GM10847 (cell line): ENCODE data around the gene FMO2.

Experiments used
- POLR2A ChIP-seq: IDR thresholded peaks from 2 replicates; pipeline ENCODE4 v1.6.1; 2011; ENCODE audit not compliant: insufficient read length; ENCODE audit errors: extremely low read depth

Gene FMO2

DNA sequence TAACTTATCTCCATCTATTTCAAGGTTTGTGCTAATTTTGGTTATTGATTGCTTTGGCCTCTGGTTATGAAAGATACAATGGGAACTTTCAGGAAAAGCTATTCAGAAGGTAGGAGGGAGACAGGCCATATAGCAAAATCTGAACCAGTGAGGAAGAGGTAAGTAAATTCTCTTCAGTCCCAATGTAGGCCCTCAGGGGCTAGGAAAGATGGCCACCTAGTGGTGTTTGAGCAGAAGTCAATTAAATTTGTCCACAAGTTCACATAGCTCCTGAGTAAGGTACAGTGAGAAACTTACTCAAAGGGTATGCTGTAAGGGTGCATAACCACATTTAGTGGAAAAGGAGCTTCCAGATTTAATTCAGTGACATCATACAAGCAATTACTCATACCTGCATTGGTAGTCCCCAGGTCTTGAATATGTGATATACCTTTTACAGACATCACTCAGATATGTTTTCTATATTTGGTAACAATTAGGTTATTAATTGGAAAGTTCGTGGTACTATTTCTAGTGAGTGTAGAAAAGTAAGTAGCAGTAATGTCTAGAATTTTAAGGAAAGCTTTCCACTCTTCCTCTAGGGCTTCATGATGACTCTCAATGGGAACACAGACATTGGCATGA, 41.8 kb downstream of the FMO2 start:
- no peak for TF ChIP-seq POLR2A

DNA sequence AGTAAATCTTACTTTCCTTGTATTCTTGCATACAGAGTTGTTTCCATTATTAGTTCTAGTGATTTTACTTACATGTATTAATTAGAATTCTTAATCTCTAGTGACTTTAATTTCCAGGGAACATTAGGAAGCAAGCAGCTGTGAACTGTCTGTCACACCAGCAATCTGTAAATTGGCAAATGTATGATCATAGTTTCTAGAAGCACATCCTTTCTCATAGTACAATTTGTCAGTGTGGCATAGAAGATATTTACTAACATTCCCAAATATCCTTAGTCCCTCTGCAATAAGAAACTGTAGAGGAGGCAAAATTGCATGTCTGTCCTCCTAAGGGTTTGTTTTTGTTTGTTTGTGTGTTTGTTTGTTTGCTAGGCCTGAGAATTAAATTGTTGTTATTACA, 46.2 kb downstream of the FMO2 start:
- no peak for TF ChIP-seq POLR2A

DNA sequence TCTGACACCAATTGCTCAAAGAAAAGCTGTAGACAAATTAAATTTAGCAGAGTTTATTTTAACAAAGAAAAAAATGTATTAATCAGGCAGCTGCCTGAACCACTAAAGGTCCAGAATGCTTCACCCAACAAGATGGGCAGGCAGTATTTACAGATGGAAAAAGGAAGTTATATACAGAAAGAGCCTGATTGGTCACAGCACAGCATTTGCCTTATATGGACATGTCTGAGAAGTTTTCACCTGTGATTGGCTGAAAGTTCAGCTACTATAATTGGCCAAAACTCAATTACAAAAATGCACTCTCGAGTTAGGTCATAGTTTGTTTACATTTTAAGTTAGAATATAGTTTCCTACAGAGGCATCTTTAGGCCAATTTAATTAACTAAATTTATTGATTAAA, 48.1 kb downstream of the FMO2 start:
- no peak for TF ChIP-seq POLR2A

DNA sequence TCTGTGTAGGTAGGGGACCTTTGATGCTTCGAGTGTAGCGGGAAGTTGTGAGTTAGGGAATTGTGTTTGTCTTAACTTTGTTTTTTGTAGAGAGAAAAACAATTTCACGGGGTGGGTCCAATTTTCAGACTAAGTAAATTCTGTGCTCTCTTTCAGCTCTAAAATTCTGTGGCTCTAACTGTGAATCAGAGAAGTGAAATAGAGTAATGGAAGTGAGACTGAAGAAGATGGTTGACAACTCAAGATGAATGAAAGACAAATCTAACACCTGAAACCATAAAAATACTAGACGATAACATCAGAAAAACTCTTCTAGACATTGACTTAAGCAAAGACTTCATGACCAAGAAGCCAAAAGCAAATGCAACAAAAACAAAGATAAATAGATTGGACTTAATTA, 58.8 kb downstream of the FMO2 start:
- TF ChIP-seq POLR2A = no peak

DNA sequence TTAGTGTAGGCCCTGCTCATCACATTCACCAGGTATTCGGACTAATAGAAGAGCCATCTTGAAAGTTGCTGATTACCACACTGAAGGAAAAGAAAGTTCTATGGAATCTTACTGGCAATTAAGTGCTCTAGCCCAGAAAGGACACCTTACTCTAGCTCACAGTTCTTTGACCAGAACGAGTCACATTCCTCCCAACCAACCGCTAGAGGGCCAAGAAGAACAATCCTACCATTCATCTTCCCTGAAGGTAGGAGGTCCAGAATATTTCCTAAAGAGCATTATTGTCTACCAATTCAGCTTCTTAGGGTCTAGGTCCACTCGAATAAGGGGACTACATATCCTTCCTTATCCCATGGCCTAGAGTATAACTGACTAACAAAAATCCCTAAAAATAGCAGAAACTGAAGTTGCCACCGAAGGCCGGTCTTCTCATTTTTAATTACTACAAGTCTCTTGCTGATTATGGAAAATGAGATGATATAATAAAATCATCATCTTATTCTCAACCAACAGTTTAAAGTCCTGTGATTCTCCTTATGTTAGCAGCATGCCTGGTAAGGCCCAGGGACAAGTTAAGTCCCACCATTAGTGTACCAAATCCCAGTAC, 60.5 kb downstream of the FMO2 start:
- no peak for TF ChIP-seq POLR2A

DNA sequence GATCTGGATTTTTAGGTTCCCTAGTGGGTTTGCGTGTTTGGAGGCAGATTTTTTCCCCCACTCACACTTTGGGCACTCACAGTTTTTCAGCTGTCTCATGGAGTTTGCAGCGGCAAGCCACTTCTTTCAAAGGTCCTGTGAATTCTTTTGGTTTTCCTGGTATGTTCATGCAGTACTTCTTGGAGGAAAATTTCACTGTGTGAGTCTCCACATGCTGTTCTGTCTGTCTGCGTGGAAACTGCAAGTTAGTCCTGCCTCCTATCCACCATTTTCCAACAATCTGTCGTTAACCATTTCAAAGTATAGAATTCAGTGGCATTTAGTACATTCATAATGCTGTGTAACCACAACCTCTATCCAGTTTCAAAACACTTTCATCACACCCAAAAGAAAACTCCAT, 62.4 kb downstream of the FMO2 start:
- TF ChIP-seq POLR2A = no peak

DNA sequence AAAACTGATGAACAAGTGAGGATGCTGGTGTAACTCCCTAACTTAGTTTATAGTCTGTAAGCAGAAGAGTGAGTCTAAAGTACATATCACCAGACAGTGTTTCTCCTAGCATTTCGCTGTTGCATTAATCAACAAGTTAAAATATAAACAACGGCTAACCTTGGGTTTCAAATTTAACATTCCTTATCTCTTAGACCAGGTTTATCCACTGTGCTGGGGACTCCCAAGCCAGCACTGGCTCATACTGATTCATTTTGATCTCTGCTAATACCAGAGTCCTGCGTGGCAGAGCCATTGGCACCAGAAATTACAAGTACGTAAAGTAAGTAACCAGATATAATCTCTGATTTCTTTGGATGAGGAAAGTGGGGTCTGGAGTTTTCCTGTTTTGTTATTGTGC, 63.2 kb downstream of the FMO2 start, which contains the start of gene FMO1:
FMO1 (plus strand) TSS at position 193 of the 400 bp plus-strand sequence. CDS start 9,594 bp downstream, outside the sequence.
- TF ChIP-seq POLR2A = no peak

DNA sequence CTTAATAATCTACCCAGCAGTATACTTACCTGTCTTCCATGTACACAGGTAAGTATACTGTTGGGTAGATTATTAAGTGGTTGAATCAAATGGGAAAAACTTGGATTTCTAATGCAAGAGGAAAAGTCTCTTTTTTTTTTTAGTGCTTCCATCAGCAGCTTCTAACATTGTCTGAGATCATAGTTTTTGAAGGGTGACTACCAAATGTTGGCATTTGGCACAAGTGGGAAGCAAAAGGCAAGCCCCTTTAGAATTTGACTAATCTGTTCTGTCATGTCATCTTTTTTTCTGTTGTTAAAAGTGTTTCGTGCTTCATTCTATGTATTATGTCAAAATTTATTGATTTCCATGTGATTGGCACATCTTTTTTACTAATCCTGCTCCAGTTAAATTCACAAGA, 63.7 kb downstream of the FMO2 start:
- no peak for TF ChIP-seq POLR2A

DNA sequence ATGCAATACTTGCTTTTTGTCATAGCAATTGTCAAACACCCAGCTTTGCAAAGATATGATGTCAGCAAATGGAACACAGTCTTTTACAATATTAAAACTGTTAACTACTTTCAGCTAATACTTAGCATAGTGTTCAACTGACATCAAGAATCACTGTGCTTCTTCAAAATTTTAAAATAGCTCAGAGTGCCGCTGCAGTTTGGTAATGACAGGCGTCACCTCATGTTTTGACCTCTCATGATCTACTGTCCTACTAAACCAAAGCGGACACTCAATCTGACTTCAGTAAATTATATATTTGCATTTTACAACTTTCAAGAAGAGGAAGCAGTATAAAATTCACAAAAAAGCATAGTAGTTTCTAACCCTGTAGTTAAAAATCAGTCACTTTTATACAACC, 65.2 kb downstream of the FMO2 start:
- no peak for TF ChIP-seq POLR2A

DNA sequence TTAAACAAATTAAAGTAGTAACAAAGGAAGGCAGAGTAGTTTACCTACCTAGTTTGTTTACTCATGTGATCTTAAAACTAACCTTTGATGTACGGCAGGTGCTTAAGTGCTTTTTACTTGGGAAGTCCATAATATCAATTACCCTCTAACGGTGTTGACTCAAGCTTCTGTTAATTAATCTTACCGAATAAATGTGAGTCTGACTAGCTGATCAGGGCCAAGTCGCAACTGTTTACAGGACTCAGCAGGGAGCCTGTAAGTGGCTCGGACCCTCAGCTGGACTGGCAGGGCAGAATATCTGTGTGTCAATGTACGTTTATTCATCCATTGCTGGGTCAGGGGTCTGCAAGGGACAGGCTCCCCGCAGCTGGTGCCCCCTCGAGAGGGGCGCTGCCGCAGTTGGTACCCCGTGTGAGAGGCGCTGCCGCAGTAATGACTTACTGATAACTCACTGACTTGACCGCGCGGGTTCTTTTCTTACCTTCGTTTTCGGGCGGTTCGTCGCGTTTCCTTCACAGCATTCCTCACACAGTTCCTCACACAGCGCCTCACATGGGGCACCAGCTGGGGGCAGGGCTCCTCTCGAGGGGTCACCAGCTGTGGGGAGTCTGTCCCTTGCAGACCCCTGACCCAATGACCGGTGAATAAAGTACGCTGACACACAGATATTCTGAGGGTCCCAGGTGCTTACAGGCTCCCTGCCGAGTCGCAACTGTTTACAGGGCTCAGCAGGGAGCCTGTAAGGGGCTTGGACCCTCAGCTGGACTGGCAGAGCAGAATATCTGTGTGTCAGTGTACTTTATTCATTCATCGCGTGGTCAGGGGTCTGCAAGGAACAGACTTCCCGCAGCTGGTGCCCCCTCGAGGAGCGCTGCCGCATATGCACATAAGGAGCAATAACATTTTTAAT, 66.2 kb downstream of the FMO2 start:
- TF ChIP-seq POLR2A = no peak

DNA sequence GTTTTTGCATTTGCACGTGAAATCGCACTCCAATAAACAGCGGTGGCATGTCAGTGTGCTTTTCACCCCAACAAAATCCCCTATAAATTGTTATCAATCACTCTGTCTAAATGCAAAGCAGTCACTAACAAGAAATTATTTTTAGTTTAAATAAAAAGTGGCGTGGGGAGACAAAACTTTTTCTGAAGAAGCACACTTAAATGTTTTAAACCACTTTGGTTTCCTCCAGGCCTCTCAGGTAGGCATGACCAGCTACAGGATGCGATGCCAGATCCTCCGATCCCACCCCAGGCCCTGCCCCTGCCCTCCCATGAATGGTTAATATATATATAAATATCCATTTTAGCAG, 66.8 kb downstream of the FMO2 start:
- TF ChIP-seq POLR2A = no peak

DNA sequence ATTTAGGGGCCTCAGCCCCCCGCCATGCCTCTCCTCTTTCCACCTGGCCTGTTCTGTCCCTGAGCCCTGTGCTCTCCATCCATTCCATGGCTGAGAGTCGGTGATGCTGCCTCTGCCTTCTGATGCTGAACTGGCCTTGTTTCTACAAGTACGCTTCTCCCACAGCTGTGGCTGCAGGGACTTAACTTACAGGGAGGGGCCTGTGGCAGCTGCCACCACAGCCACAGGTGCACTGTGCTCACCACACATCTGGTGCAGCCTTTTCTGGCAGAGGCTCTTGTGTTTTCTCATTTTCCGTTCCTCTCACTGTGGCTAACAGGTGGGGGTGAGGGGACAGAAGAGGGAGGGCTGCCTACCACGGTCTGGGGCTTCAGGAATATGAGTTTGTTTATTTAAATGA, 67.4 kb downstream of the FMO2 start:
- TF ChIP-seq POLR2A = no peak

DNA sequence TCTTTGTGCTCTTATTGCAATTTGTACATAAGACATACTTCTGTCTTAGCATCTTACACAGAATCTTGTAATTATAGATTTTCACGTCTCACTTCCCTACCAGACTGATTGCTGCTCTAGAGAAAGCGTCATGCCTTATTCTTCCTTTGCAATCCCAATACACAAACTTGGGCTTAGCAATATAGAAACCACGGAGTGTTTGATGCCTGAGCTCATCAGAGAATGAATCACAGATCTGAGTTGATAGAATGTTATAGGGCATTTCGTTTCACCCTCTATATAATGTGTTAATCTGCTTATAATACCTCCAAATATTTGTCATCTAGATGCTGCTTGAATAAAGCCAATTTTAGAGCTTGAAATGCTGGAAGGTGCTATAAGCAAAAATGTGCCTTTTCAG, 69.8 kb downstream of the FMO2 start:
- TF ChIP-seq POLR2A = no peak

DNA sequence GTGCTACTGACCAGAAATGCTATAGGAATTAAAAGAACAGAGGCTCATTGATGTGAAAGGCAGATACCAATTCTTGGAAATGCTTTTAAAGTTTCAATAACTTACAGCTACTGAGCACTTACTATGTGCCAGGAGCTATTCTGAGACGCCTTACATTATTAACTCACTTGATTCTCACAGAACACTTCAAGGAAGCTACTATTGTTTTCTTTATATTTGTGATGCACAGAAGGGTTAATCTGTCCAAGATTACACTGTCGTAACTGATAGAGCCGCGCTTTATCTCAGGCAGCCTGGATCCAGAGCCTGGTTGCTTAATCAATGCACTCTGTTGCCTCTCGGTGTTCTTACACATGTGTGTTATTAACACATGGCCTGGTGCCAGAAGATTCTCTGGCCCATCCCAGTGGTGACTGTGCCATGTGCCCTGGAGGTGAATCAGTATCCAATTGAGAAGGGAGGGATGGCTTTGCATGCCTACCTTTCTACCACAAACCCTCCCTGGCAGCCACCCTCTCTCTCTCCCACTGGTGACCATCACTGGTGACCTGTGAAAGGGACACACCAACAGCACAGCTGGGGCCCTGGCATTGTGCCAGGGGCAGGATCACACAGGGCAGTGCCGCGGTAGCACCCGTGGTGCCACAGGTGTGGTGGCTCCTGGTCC, 72.0 kb downstream of the FMO2 start:
- TF ChIP-seq POLR2A = no peak

DNA sequence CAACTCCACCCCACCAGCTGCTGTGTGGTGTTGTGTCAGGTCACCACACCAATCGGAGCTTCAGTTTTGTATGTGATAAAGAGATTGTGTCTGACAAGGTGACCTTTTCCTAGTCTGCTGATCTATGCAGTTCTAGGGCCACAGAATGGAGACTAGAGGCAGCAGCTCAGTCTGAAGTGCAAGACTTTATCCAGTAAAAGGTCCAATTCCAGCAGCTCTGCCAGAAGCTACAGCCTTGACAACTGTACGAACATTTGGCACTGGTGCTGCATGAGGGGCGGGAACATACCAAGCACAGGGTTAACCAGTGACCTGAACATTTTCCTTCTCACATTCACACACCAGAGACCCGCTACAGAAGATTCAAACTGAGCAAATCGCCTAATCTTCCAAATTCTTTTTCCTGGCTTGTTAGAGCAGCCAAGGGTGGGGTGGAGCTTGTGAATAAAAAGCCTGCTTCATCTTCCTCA, 72.5 kb downstream of the FMO2 start:
- TF ChIP-seq POLR2A = no peak
